NCI-H187 (cell line): Measurements from ENCODE around the gene PCNT.
A peak's percentile ranks its signal among the peaks of the same experiment; 100 is the strongest.

Experiments
- DNase-seq, 2 experiments: peaks; one replicate each; lab custom pipeline; 2025; lab: John Stamatoyannopoulos, UW

Gene PCNT, protein sequence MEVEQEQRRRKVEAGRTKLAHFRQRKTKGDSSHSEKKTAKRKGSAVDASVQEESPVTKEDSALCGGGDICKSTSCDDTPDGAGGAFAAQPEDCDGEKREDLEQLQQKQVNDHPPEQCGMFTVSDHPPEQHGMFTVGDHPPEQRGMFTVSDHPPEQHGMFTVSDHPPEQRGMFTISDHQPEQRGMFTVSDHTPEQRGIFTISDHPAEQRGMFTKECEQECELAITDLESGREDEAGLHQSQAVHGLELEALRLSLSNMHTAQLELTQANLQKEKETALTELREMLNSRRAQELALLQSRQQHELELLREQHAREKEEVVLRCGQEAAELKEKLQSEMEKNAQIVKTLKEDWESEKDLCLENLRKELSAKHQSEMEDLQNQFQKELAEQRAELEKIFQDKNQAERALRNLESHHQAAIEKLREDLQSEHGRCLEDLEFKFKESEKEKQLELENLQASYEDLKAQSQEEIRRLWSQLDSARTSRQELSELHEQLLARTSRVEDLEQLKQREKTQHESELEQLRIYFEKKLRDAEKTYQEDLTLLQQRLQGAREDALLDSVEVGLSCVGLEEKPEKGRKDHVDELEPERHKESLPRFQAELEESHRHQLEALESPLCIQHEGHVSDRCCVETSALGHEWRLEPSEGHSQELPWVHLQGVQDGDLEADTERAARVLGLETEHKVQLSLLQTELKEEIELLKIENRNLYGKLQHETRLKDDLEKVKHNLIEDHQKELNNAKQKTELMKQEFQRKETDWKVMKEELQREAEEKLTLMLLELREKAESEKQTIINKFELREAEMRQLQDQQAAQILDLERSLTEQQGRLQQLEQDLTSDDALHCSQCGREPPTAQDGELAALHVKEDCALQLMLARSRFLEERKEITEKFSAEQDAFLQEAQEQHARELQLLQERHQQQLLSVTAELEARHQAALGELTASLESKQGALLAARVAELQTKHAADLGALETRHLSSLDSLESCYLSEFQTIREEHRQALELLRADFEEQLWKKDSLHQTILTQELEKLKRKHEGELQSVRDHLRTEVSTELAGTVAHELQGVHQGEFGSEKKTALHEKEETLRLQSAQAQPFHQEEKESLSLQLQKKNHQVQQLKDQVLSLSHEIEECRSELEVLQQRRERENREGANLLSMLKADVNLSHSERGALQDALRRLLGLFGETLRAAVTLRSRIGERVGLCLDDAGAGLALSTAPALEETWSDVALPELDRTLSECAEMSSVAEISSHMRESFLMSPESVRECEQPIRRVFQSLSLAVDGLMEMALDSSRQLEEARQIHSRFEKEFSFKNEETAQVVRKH (N-terminal part only)

DNA sequence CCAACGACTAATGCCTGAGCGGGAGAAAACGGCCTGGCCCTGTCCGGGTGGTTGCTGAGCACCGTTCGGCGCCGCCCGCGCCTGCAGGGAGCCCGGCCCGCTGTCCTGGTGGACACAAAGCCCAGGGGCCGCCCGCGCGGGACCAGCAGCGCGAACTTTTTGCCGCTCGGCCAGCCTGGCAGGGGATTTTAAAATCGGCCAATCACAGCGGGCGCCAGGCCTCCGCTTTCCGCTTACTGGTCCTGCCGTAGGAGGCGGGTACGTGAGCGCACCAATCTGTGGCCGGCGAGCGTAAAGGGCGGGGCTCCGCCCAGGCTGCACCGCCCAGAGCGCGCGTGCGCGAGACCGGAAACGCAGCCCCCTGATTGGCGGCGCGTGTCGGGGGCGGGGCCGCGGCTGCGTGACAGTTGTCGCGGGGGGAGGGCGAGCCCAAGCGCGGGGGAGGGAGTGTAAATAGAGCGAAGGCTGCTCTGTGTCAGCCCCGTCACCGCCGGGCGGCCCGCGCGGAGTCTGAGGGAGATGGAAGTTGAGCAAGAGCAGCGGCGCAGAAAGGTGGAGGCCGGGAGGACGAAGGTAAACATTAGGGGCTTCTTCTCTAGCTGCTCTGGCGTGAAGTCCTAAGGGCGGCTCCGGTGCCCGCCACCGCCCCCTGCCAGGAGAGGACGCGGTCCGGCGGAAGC is at the start of gene PCNT, which contains the start of gene C21orf58:
Gene PCNT, plus strand, starts transcription at position 447 of the 680 bp plus-strand sequence. Its CDS starts 73 bp downstream, at position 520.
Gene C21orf58, minus strand, starts transcription at position 161 of the 680 bp plus-strand sequence. CDS start 1,132 bp downstream, outside the sequence.
- peak; percentile 97 to 99 for DNase-seq

DNA sequence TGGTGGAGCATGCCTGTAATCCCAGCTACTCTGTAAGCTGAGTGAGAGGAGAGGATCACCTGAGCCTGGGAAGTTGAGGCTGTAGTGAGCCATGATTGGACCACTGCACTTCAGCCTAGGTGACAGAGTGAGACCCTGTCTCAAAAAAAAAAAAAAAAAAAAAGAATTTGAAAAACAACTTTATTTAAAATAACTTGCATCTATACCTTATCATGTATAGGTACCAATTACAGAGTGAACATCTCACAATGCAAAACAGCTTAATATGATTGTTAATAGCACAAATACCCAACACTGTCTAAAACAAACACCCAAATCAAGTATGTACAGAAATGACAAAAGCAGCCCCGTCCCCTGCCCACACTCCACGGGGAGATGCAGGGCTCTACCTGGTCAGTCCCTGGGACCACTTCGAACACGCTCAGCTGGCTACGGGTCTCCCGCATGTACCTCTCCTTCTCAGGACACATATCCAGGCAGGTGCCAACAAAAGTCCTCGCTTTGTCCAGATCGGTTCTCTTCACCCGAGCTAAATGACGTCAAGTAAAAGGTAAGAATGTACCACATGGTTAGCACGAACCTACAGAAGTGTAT is 49.1 kb upstream of the PCNT start:
- DNase-seq, result no peak

DNA sequence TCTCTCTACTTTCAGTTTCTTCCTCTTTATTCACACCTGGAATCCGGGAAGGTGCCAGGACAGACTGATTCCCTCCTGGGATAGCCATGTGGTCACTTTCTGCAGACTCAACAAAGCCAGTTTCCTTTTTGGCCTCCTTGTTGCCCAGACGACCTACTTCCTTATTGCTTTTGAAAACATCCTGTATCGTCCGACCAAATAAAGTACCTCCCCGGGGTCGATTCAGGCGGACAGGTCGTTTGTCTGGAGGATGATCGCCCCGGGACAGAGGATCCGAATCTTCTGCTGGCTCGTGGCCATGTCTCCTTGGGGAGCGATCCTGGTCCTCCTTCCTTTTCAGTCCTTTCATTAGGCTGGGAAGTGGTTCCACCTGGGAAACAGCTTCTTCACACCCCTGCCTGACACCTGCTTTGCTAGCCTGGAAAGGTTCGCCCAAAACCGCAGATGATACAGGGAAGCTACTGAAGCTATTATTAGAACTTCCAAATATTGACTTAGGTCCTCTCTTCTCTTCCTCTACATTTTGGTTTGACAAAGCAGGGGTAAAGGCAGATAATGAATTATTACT is 39.8 kb upstream of the PCNT start:
- DNase-seq, result no peak

DNA sequence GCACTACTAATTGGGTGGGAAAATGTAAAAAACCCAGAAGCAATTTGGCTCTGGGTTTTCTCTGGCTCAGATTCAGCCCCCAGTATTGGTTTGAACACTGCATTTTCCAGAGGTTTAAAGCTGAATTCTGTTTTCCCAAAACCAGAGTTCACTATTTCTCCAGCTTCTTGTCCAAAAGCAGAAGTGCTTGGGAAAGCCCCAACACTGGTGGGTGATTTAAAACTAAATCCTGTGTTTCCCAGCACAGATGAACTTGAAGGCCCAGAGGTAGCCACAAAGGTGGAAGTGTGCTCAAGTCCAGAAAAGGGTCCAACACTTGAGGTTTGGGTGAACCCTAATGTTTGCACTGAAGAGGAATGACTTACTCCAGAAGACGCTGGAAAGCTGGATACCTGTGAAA is 39.2 kb upstream of the PCNT start:
- no peak for DNase-seq

DNA sequence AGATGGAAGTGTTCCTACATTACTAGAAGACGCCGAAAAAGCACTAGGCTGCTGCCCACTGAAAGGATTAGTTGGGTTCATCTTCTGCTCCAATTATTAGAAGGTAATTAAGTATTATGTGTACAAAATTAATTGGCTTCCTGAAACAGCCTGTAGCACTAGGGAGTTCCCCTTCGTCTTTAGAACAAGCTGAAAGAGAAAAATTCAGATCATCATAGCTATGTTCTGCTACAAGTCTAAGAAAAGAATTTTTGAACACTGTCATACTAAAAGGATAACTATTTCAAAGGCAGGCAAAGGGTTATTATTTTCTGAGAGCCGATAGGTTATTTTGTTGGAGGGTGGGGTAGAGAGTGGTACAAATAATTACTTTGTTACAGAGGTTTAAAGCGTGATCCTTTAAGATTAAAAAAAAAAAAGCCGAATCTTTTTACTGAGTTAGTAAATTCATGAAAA is 38.7 kb upstream of the PCNT start, which contains the start of gene MCM3AP:
Gene MCM3AP, minus strand, starts transcription at position 406 of the 456 bp plus-strand sequence. Its CDS starts 325 bp downstream, at position 81.
- DNase-seq, result no peak

DNA sequence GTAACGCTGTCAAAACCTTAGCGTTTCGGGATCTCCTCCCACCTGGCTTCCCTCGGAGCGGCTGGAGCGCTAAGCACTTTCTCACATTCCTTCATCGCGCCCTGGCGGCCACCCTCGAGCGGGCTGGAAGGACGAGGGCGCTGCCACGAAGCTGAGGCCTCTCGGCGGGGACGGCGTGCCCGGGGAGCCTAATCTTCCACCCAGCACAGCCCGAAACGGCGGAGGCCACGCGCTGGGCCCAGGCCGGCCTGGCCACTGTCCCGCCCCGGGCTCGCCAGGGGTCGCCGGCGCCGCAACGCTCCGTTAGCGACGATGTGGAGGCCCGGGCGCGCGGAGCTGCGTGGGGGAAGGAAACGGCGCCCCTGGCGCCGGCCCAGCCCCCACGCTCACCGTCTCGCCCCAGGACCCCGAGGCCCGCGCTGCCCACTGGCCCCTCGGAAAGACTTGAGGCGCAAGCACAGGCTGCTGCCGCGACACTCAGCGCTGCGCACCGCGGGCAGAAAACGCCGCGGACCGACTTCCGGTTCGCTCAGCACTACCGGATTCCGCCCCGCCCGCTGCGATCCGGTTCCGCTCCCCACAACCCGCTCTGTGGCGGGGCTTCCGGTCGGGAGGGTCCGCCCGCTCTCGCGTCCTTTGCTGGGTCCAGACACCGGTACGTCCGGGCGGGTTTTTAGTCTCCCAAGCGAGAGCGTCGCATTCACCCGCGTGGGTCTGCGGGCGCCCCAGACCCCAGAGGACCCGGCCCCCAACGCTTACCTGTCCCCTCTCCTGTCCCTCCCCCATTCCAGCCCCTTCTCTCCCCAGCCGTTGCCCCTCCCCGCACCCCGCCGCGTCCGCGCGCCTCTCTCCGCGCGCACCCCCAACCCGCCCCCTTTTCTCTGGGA is 38.0 kb upstream of the PCNT start, which contains the start of gene YBEY:
Gene YBEY, plus strand, starts transcription at position 582 of the 887 bp plus-strand sequence. CDS start 572 bp downstream, outside the sequence.
- peak; percentile 89 to 91 for DNase-seq

DNA sequence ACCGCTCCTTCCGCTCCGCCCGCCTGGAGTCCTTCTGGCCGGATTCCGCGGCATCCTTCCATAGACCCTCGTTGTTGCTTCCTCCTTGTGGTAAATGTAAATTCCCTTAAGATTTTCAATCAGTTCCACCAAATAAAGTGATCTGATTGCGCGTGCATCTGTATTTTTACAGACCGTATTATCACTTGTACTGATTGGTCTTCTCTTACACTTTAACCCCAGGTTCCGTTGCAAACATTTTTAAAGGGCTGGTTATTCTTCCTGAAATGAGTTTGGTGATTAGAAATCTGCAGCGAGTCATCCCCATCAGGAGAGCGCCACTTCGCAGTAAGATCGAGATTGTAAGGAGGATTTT is 37.3 kb upstream of the PCNT start:
- no peak for DNase-seq

DNA sequence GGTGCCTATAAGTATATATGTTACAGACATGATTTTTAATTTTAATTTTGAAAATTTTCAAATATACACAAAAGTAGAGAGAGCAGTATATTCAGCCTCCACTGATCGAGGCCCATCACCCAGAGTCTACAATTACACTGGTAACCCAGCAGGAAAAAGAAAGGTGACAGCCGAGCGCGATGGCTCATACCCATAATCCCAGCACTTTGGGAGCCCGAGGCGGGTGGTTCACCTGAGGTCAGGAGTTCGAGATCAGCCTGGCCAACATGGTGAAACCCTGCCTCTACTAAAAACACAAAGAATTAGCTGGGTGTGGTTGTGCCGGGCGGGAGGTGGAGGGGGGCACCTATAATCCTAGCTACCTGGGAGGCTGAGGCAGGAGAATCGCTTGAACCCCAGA is 36.4 kb upstream of the PCNT start:
- DNase-seq, result no peak

DNA sequence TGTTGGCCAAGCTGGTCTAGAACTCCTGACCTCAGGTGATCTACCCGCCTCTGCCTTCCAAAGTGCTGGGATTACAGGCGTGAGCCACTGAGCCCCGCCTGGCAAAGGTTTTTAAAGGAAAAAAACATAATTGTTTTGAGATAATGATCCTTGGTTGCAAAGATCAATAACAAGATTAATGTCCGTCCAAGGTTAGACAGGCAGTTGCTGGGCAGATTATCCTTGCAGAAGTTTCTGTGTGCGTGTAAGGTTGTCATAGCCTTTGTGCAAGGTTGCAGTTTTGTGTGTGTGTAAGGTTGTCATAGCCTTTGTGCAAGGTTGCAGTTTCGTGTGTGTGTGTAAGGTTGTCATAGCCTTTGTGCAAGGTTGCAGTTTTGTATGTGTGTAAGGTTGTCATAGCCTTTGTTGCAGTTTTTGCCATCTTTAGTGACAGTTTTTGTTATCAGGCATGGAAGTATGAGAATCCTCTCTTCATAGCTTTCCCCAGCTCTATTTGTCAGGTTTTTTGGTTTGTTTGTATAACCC is 34.2 kb upstream of the PCNT start:
- no peak for DNase-seq

DNA sequence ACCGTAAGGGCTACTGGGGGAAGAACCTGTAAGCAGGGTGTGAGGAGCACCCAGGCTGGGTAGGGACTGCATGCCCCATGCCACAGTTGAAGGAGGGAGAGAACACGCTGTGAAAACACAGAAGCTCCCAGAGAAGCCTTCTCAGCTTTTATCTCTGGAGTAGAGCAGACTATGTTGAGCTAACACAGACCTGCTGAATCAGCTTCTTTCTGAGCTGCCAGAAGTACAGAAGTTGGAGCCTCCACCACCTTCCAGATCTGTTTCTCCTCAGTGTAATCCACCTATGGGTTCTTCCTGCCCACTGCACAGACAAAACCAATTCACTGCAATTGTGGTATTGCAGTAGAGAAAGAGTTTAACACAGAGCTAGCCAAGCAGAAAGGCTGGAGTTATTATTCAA is 32.4 kb upstream of the PCNT start:
- DNase-seq, result no peak

DNA sequence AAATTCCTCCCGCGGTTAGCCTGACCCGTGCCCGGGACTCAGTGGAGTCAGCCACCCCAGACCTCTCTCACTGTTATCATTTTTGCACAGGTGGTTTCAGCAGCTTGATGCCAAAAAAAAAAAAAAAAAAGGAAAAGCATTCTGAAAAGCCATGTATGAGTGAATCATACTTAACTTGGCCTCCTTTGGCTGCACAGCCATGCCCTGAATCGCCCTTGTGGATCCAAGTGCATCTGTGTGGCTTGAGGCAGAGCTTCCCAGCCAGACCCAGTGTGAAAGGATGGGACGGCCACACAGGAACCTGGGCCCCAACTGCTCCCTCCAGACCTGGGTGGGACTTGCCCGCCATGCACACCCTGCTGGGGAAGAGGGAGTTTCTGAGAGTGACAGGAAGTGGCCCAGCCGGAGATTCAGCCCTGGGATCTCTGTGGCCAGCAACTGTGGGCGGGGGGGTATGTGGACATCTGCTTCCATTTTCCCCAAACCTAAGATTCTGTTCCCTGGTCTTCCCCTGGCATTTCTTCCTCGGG is 29.2 kb upstream of the PCNT start:
- DNase-seq, result no peak

DNA sequence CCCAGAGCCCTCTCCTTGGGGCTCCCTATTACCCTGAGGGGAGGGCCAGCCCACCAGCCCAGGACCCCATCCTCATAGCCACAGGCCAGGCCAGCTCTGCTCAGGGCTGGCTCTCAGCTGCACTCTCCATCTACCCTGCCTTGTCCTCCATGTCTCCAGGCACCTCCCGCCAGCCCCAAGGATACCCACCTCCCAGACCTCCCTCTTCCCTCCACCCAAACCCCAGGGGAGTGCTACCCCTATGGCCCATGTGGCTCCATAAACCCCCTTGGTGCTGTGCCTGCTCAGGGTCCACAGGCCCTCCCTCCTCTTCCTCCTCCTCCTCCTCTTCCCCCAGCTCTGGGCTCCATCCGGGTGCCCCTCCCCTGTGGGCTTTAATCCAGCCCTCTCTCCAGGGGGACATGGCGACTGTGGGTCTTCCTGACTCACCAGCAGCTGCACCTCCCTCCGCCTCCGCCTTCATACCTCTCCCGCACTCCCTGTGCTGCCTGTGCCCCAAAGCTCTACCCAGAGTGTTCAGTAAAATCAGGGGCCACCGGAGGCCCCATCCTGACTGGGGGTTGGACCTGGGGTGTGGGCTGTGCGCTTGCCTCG is 28.7 kb upstream of the PCNT start:
- no peak for DNase-seq

DNA sequence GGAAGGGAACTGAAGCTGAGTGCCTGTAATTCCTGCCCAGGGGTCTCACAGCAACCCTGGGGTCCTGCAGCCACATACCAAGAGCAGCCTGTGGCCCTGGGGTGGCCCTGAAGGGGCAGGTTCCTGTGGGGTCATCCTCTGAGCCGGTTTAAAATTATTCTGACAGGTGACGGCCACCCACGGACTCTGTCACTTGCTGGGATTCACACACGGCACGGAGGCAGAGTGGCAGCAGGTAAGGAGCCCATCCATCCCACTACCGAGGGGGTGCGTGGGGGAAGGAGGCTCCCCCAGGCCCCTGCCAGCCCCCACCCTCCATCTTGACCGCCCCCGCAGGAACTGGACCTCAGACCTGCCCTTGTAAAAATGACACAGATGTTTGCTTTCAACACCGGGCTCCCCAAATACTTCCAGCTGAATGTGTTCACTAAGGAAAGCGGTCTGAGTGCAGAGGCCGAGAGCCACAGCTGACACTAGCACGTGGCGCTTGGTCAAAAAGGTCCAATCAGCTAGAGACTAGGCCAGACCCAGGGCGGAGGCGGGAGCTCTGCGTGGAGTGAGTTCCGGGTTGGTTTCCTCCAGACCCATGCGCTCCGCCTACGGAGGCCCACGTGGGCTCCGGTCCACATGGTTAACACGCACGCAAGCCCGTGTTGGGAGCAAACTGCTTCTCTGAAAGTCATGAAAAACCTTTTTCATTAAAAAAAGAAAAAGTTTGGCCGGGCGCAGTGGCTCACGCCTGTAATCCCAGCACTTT is 27.8 kb upstream of the PCNT start:
- no peak for DNase-seq

DNA sequence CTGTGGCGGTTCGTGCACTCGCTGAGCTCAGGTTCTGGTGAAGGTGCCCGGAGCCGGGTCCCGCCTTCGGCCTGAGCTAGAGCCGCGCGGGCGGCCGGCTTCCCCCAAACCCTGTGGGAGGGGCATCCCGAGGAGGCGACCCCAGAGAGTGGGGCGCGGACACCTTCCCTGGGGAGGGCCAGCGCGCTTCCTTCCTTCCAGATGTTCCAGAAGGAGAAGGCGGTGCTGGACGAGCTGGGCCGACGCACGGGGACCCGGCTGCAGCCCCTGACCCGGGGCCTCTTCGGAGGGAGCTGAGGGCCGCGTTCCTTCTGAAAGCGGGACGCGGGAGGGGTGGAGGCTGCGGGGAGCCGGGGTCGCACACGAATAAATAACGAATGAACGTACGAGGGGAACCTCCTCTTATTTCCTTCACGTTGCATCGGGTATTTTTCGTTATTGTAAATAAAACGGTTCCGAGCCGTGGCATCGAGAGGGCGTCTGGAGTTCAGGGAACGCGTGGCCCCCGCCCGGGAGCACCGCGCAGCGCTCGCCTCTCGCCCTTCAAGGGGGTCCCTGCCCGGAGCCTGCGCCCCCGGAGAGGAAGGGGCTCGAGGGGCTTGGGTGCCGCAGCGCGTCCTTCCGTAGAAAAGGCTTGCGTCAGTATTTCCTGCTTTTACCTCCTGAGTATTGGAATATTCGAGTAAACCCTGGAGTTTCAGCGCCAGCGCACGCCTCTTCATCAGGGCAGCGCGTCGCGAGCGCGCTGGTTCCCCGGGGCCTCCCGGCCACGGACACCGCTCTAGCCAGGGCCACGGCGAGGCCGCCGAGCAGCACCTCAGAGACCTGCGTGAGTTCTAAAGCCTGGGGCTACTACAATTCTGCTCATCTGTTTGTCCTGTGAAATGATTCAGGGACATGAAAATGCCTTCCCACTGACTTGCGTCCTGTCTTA is 26.4 kb upstream of the PCNT start:
- DNase-seq, result no peak

DNA sequence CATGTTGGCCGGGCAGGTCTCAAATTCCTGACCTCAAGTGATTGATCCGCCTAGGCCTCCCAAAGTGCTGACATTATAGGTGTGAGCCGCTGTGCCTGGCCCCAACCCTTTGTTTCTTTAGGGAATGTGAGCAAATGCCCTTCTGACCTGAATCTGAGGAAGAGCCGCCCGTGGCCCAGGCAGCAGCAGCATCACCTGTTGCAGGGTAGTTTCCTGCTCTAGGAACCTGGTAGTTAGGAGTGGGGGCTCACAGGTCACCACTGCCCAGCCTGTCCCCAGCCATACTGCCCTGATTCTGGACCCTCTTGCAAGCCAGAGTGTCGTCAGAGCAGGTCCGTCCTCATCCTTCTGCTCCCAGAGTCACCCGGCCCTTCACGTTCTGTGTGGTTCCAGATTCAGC is 24.8 kb upstream of the PCNT start:
- DNase-seq, result no peak

DNA sequence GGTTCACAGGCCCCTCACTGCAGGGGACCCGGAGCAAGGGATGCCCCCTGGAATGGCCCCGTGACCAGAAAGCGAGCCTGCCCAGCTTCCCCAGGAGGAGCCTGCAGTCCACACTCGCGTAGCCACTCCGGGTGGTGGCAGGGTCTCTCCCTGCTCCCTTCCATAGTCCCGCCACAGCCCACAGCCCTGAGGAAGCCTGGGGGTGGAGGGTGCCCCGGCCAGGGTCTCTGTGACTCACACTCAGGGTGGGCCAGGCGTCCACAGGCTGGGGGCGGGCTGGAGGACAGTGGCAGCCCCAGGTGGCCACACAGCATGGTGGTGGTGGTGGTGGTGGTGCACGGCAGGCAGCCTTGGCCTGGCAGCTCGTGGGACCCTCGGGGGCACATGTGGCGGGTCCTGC is 22.2 kb upstream of the PCNT start:
- no peak for DNase-seq

DNA sequence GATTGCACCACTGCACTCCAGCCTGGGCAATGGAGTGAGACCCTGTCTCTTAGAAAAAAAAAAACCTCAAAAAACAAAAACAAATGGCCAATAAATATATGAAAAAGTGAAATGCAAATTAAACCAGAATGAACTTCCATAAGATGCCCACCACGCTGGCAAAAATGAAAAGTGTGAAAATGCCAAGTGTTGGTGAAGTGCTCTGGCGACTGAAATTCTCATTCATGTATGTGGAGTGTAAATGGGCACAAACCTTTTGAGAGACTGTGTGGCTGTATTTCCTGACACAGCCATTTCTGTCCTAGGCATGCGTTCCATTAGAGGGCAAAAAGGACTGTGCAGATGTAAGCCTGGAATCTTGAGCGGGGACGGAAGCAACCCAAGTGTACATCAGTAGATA is 19.5 kb upstream of the PCNT start:
- no peak for DNase-seq
